Measurements from ENCODE around the gene SKOR2.

Gene SKOR2, protein sequence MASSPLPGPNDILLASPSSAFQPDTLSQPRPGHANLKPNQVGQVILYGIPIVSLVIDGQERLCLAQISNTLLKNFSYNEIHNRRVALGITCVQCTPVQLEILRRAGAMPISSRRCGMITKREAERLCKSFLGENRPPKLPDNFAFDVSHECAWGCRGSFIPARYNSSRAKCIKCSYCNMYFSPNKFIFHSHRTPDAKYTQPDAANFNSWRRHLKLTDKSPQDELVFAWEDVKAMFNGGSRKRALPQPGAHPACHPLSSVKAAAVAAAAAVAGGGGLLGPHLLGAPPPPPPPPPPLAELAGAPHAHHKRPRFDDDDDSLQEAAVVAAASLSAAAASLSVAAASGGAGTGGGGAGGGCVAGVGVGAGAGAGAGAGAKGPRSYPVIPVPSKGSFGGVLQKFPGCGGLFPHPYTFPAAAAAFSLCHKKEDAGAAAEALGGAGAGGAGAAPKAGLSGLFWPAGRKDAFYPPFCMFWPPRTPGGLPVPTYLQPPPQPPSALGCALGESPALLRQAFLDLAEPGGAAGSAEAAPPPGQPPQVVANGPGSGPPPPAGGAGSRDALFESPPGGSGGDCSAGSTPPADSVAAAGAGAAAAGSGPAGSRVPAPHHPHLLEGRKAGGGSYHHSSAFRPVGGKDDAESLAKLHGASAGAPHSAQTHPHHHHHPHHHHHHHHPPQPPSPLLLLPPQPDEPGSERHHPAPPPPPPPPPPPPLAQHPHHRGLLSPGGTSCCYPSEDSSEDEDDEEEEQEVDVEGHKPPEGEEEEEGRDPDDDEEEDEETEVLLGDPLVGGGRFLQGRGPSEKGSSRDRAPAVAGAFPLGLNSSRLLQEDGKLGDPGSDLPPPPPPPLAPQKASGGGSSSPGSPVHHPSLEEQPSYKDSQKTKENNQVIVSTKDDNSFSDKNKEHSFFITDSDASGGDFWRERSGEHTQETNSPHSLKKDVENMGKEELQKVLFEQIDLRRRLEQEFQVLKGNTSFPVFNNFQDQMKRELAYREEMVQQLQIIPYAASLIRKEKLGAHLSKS

DNA sequence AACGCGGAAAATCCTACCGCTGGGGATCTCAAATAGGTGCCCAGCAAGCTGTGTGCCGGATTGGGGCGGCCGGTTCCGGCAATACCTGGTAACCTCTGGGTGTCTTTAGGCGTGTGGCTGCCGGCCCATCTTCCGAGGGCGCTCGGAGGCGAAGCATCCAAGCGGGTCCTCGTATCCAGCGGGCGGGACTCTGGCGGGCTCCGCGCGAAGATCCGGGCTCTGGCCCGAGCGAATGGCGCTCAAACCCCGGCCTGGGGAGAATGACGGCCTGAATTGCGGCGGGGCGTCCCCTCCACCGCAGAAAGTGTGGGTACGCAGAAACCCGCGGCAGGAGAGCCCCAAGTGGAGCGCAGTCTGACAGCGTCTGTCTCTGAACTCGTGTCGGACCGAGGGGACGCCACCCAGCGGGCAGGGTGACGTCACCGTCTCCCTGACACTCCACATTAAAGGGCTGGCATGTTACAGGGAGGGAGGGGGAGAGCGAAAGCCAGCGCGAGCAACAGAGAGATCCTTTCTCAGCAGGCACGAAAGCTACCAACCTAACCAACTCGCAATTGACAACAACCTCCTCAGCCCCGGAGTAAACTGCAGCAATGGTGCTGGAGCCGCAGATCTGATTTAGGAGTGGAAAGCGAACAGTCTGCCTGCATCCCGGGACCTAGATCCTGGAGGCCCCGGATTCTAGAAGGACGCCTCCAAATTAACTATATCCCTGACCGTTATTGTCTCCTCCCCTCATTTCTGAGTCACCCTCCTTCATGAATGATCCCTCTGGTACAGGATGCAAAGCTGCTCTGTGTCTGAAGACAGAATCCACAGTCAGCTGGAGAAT is at the start of gene SKOR2:
Gene SKOR2 (minus strand): TSS at position 372 of the 832 bp plus-strand sequence. CDS start 2,477 bp downstream, outside the sequence.
- no peak for DNase-seq (ENCODE audit: low read depth in 4 of 4, low spot score in 1 of 4)

DNA sequence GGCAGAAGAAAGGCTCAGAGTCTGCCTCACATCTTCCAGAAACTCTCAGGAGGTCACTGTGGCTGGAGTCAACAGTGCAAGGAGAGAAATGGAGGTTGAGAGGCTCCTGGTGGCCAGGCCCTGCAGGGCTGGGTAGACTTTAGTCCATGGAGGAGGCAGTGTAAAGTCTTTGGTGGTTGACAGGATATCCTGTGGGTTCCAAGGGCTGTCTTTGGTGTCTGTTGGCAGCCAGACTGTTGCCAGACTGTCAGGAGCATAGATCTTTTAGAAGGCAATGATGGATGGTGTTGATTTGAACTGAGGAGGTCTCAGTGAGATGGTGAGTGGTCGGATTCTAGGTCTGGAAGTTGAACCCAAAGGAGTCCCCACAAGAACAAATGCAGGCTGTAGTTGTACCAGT is 45.0 kb upstream of the SKOR2 start:
- DNase-seq (ENCODE audit: low read depth in 4 of 4, low spot score in 1 of 4) = no peak

DNA sequence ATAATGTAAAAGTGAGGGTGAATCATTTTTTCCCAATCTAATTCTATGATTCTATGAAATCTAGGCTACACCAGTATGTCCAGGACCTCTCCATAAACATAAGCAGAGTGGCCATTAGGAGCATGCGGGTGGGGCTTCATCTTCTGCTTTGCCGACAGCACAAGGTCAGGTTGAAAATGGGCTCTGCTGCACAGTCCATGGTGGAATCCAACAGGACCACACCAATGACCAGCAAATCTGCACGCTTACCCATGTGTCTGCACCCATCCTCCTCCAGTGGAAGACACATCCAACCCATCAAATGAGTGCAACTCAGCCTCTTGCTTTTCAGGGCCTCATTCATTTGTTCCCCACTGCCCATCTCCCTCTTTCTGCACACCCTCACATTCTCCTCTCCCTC is 43.3 kb upstream of the SKOR2 start:
- DNase-seq (ENCODE audit: low read depth in 4 of 4, low spot score in 1 of 4) = no peak

DNA sequence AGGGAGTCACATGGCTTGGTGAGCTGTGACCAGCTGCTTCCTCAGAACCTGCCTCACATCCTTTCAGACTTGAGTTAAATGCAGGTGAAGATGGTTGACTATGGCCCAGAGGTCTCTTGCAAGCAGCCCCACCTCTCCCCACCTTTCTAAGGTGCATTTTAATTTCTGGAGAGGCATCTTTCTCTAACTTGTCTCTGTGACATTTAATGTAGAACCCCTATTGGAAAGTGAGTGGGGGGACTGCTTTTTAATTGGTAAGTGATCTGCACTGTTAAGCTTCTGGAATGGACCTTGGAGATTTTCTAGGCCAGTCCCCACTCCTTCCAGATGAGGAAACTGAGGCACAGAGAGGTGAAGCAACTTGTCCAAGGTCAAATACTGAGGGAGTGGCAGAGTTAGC is 37.3 kb upstream of the SKOR2 start:
- DNase-seq (ENCODE audit: low read depth in 4 of 4, low spot score in 1 of 4) = no peak

DNA sequence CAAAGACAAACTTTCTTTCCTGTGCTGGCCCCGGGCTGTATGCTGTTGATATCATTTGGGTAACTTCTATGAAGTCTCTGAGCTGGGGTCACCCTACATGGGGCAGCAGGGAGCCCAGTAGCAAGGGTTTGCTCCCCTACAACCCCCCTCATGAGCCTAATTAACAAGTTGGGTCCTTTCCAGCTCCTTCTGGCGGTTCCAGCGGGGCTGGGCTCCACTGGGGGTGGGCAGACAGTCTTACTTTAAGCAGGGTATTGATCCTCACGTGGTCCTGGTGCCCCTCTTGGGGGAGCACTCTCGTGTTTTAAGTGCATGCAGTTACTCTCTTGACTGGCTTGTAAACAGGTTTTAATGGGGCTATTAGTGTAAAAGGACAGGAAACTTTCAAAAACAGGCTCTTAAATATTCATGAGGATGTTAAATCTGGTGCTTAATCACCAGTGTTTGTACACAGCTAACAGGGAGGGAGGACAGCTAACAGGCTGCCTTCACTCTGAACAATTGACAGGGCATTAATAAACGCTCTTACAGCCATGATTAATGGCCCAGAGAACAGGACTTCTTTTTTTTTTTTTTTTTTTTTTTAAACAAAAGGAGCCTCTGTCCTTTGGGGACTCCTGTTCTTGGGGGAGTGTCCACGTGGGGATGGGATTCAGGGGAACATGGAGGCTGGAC is 36.6 kb upstream of the SKOR2 start:
- no peak for DNase-seq (ENCODE audit: low read depth in 4 of 4, low spot score in 1 of 4)

DNA sequence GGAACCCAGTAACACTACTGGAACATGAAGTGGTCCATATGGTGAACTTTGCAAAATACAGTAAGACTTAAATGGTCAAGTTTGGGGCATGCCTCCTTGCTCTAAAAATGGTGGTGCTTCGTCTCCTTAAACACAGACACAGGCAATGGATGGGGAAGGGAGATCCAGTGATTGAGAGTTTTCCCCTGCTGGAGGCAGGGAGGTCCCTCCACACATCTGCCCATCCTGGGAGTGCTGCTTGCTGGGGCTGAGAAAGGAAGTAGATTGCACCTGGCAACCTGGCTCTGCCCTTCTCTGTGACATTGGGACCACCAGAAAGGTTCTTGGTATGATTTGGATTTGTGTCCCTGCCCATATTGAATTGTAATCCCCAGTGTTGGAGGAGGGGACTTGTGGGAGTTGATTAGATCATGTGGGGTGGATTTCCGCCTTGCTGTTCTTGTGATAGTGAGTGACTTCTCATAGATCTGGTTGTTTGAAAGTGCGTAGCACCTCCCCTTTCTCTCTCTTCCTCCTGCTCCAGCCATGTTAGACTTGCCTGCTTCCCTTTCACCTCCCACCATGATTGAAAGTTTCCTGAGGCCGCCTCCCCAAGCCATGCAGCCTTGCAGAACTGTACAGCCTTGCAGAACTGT is 35.4 kb upstream of the SKOR2 start:
- DNase-seq (ENCODE audit: low read depth in 4 of 4, low spot score in 1 of 4) = no peak

DNA sequence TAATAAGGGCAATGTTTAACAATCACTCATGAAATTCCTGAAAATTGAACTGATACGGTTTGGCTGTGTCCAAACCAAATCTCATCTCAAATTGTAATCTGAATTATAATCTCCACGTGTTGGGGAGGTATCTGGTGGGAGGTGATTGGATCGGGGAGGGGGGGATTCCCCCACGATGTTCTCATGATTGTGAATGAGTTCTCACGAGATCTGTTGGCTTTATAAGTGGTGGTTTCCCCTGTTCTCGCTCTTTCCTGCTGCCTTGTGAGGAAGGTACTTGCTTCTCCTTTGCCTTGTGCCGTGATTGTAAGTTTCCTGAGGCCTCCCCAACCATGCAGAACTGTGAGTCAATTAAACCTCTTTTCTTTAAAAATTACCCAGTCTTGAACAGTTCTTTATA is 34.0 kb upstream of the SKOR2 start:
- DNase-seq (ENCODE audit: low read depth in 4 of 4, low spot score in 1 of 4) = no peak

DNA sequence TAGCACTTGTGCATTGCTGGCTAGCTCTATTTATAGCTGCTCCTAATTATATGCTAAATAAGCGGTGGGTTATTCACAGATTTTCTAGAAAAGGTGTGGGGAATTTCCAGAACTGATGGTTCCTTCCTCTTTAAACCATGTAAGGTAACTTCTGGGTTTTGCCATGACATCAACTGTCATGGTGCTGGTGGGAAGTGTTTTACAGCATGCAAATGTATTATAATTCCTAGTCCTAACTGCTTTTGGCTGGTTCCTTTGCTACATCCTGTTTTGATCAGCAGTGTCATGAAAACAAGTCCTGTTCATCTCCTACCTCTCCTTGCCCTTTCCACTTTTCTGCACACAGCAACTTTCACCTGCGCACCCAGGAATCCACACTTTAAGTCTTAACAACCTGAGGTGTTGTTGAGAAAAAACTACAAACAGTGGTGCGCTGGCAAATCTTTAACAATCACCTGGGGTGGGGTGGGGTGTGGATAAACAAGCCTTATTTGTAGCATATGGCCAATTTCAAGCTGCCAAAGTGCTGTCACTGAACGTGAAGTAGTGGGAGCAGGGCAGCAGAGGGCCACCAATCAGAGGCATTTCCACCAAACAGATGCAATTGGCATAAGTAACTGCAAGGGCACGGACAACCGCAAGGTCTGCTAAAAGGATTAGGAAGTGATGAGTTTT is 33.4 kb upstream of the SKOR2 start:
- DNase-seq (ENCODE audit: low read depth in 4 of 4, low spot score in 1 of 4) = no peak

DNA sequence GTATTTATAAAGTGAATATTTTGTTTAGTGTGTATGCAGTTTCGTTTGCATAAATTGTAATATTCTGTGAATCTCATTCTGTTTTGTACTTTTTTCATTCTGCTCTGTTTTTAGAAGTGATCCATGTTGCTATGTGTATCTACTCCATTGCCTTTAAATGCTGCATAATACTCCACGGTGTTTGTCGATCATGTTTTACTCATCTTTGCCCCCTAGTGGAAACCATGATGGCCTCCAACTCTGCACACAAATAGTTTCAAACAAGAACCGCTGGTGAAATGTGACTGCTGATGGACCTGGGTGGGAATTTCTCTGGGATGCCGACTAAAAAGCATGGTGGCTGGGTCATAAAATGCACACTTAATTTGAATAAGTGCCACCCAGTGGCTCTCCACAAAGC is 32.0 kb upstream of the SKOR2 start:
- DNase-seq (ENCODE audit: low read depth in 4 of 4, low spot score in 1 of 4) = no peak

DNA sequence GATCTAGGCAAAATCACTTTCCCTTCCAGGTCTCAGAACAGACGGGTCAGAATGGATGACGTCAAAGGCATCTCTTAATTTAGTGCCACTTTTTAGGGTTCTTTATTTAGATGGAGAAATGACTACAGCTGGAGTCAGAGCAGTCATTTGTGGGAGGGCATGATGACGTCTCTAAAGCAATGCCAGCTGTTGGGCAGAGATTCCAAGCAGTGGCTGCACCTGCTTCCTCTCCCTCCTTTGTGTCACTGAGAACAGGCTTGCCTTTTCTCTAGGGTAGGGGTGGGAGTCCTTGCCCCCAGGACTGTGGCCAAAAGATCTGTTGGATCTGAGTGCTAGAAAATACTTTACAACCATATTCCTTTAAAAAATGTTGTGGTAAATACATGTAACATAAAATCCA is 28.7 kb upstream of the SKOR2 start:
- DNase-seq (ENCODE audit: low read depth in 4 of 4, low spot score in 1 of 4) = no peak

DNA sequence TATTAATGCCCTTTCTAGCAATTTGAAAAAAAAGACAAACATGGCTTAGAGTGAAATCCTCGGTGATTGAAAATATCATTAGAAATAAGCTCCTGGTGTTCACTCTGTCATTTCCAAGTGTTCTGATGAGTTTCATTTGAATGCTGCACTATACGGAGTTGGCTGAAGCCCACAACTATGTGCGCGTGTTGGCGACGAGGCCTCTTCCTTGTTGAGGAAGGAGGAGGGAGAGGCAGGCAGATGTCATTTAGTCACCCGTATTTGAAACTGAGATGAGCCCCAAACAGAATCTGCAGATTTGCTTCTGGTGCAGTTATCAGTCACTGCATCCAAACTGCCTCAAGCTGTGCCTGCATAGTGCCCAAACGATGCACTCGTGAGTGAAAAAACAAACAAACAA is 23.5 kb upstream of the SKOR2 start:
- DNase-seq (ENCODE audit: low read depth in 4 of 4, low spot score in 1 of 4) = no peak

DNA sequence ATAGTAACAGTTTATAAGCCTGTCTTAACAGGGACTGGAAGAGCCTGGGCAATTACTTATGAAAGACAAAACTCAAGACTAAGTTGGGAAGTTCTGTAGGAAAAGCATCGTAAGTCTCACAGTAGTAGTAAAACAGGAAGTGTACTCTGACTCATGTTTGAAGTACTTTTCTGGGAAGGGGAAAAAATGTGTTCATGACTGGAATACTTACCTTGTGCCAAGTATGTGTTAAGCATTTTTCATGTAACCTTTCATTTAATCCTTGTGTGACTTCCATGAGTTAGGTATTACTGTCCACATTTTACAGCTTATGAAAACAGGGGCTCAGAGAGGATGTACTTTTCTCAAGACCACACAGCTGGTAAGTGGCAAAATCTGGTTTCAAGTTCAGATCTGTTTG is 13.7 kb upstream of the SKOR2 start:
- DNase-seq (ENCODE audit: low read depth in 4 of 4, low spot score in 1 of 4) = no peak

DNA sequence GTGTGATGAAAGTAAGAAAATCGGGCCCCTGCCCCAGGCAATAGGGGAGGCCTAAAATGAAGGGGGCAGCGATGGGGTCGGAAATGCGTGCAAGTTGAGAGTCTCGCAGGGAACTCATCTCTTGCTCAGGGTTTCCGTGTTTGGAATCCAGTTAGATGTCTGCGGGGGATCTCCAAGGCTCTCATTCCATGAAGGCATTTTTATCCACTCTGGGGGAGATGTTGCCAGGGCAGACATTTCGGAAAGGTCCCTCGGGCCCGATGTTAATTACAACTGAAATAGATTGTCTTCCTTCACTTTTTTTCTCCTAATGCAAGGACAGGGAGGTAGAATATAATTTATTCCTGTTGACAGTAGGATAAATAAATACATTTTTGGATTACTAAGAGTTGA is 12.8 kb upstream of the SKOR2 start:
- no peak for DNase-seq (ENCODE audit: low read depth in 4 of 4, low spot score in 1 of 4)

DNA sequence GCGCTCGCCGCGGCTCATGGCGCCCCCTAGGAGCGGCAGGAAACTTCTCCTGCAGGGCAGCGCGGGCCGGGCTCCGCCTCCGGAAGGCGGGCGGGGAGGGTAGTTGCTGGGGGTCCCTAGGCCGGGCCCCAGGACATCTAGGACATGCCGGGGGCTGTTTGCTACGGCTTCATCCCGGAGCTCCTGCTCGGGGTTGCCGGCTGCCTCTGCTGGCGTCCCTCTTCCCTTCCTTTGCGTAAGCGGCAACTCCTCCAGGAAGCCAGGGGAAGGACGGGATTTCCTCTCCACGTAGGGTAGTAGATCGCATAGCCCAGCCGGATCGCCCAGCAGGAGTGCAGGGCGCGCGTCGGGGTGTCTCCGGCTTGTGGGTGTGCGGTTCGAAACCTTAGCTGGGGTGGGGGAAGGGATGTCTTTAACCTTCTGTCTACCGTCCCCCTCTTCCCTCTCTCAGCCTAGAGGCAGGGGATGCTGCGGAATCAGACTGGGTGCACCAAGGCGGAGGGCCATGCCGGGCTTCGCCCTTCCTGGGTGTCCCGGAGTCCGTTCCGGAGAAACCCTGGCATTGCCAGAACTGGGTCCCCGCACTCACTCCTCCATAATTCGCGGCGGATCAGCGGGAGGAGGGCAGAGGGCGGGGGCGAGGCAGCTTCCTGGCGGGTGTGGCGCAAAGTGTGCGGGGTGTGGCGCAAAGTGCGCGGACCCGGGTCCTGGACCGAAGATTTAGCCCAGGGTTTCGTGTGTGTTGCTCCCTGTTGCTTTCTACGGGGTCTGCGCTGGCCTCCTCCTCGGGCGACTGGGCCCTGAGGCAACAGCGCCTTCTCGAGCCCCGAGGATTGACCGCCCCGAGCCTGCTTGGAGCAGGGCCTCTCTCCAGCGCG is 12.2 kb upstream of the SKOR2 start:
- no peak for DNase-seq (ENCODE audit: low read depth in 4 of 4, low spot score in 1 of 4)

DNA sequence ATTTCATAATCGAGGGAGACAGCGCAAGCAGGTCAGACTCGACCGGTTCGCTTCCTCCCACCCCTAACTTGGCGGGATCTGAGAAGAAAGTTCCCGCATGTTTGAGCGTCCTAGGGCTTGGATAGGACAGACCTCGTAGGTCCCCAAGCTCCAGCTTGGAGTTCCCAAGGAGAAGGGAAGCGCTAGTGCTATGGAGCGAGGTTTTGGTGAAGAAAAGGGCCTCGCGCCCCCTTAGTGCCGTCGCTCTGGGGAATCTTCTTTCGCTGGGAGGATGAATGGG is 11.6 kb upstream of the SKOR2 start:
- no peak for DNase-seq (ENCODE audit: low read depth in 4 of 4, low spot score in 1 of 4)

DNA sequence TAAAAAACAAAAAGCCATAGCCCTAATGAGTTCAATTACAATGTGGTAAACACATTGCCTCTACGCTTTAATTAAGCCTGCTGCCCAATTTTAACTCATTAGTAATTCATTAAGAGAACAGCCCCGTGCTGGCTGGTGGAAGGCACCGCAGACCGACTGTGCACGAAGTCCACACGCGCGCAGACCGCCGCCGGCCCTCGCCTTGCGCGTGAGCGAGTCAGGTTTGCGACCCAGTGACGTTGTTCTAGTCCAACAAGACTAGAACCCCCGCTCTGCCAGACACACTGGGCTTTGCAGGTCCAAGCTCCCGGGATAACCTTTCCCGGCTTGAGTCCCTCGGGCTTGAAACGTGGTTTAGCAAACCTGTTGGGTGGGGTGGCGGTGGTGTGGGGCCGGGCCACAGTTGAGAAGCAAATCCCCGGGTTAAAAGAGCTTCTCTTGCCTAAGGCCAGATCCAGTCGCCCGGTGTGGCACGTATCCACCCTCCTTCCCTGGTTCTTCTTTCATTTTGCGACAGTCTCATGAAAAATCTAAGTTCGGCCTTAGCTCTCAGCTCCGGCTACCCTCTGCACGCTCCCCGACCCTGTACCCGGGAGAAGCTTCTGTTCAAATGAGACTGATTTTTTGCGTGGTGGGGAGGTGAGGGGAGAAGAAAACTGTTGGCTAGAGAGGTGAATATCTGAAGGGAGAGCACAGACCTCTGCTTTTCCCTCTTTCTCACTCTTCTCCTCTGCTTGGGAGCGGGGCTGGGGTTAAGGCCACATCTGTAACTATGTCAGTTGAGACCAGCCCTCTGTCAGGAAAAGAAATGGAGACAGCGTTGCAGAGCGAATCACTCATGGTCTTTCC is 11.1 kb upstream of the SKOR2 start:
- DNase-seq (ENCODE audit: low read depth in 4 of 4, low spot score in 1 of 4) = no peak

DNA sequence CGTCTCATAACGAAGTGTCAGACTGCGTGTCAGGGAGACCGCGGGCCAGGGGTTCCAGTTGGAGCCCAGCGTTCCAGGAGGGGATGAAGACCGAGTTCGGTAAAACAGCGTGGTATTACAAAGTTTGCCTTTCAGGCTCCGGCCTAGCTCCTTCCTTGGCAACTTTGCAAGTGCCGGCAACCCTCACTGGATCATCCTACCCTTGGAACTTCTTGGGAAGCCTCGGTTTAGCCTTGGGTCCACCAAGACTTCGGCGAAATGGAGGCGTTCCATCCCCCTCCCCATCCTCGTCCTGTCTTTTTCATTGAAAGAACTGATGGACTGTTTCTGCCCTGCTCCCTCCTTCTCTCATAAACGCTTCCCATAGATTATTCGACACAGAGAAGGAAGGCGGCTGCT is 10.4 kb upstream of the SKOR2 start:
- DNase-seq (ENCODE audit: low read depth in 4 of 4, low spot score in 1 of 4) = no peak
